ENCODE results near the gene CCL17. TPM values are rescaled to one million over a fixed set of nuclear protein-coding genes. Genes with fewer than 3 reads are reported as not detected.

CCL17 gene
- total and polyA plus RNA-seq, 10 of the 15 experiments (the other 5 are each of a cell fraction or from before 2014, with no cell fraction given) = 1.2 to 84.9 (median 34.2) TPM

DNA sequence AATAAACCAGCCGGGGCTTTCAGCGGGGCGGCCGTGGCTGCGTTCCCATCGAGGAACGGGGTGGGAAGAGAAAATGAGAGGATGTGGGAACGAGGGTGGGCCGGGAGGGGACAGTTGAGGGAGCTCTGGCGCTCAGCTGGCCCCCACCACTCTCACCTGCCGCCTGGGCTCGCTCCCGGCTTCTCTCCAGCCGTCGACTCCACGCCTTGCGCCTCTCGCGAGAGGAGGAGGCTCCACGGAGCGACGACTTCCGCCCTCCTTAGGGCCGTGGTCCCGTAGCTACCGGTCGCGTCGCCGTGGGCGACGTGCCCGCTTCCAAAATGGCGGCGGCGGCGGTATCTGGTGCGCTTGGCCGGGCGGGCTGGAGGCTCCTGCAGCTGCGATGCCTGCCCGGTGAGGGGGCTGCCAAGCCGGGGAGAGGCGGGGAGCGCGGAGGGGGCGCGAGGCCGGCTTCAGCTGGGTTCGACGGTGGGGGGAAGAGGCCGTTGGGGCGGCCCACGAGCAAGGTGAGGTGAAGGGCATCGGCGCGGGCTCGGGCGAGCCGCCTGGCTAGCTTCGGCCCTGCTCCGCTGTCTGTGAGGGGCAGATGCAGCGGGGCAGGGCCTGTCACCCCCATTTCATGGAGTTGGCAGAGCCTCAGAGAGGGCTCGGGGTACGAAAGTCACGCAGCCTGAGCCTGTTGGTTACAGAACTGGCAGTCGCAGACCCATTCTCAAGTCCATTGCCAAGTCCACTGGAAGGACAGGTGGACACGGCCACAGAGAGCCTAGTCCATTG lies 42.8 kb downstream of the CCL17 start, which contains the start of the genes CIAPIN1 and COQ9 (continued):
- TF ChIP-seq ETV6 (conservative IDR thresholded peaks at IDR 0.05 in 1 of 2, IDR thresholded peaks at IDR 0.05 in 1 of 2; ENCODE audit: borderline replicate concordance in 1 of 2, low read depth in 1 of 2) = no peak
- TF ChIP-seq MYB (IDR thresholded peaks at IDR 0.05; ENCODE audit: borderline replicate concordance, low read depth, low read length) = no peak
- TF ChIP-seq ZNF687 (IDR thresholded peaks at IDR 0.05) = 0 out of 2 replicates have a peak, but pooled peaks have one; percentile 67
- TF ChIP-seq BHLHE40 (IDR thresholded peaks at IDR 0.05; ENCODE audit: borderline replicate concordance in 1 of 2, low read depth in 2 of 2, low read length in 1 of 2) = peak; percentile 2 to 60; a peak in 2 of 4 replicates
- TF ChIP-seq, protein P1, sequence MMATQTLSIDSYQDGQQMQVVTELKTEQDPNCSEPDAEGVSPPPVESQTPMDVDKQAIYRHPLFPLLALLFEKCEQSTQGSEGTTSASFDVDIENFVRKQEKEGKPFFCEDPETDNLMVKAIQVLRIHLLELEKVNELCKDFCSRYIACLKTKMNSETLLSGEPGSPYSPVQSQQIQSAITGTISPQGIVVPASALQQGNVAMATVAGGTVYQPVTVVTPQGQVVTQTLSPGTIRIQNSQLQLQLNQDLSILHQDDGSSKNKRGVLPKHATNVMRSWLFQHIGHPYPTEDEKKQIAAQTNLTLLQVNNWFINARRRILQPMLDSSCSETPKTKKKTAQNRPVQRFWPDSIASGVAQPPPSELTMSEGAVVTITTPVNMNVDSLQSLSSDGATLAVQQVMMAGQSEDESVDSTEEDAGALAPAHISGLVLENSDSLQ (IDR thresholded peaks at IDR 0.05) = peak; percentile 59
- TF ChIP-seq, protein P2, sequence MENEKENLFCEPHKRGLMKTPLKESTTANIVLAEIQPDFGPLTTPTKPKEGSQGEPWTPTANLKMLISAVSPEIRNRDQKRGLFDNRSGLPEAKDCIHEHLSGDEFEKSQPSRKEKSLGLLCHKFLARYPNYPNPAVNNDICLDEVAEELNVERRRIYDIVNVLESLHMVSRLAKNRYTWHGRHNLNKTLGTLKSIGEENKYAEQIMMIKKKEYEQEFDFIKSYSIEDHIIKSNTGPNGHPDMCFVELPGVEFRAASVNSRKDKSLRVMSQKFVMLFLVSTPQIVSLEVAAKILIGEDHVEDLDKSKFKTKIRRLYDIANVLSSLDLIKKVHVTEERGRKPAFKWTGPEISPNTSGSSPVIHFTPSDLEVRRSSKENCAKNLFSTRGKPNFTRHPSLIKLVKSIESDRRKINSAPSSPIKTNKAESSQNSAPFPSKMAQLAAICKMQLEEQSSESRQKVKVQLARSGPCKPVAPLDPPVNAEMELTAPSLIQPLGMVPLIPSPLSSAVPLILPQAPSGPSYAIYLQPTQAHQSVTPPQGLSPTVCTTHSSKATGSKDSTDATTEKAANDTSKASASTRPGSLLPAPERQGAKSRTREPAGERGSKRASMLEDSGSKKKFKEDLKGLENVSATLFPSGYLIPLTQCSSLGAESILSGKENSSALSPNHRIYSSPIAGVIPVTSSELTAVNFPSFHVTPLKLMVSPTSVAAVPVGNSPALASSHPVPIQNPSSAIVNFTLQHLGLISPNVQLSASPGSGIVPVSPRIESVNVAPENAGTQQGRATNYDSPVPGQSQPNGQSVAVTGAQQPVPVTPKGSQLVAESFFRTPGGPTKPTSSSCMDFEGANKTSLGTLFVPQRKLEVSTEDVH (IDR thresholded peaks at IDR 0.05; ENCODE audit: low read depth, partially characterized antibody) = no peak
- no peak for TF ChIP-seq SUZ12 (IDR thresholded peaks at IDR 0.05; ENCODE audit: unreplicated experiment)
- no peak for TF ChIP-seq EZH2 (IDR thresholded peaks at IDR 0.05; ENCODE audit: borderline replicate concordance, control insufficient read depth, low read depth, low read length)
- TF ChIP-seq NFIC (IDR thresholded peaks at IDR 0.05; ENCODE audit: low read depth, low read length) = no peak
- no peak for TF ChIP-seq RAD51 (IDR thresholded peaks at IDR 0.05)
- TF ChIP-seq NFXL1 (IDR thresholded peaks at IDR 0.05; ENCODE audit: borderline replicate concordance) = no peak
- TF ChIP-seq IKZF1 (conservative IDR thresholded peaks at IDR 0.05) = peak; percentile 85
- 0 out of 2 replicates have a peak, but pooled peaks have one; percentile 37 for TF ChIP-seq PAX5 (IDR thresholded peaks at IDR 0.05; ENCODE audit: borderline replicate concordance, low read depth, low read length)
- peak; percentile 84; the same call in 1 of the 2 replicates for TF ChIP-seq SIN3A (IDR thresholded peaks at IDR 0.05; ENCODE audit: low read depth, low read length)
- TF ChIP-seq HCFC1 (IDR thresholded peaks at IDR 0.05; ENCODE audit: low read length) = peak; percentile 83
- no peak for TF ChIP-seq PRDM15 (CRISPR knock-in tag; IDR thresholded peaks at IDR 0.05)
